NCI-H748 (cell line): Measurements from ENCODE around the gene NOA1.
A peak's percentile ranks its signal among the peaks of the same experiment; 100 is the strongest.

Experiments
- DNase-seq: peaks from one replicate; lab custom pipeline; 2025; ENCODE audit not compliant: unreplicated experiment; lab: John Stamatoyannopoulos, UW

Gene NOA1

GRCh38 chr4:56977321-56978012, at the start of gene NOA1:
NOA1 (minus strand) TSS chr4:56977606; CDS start chr4:56977585, 21 bp downstream.
- DNase-seq, result peak; percentile 97

DNA sequence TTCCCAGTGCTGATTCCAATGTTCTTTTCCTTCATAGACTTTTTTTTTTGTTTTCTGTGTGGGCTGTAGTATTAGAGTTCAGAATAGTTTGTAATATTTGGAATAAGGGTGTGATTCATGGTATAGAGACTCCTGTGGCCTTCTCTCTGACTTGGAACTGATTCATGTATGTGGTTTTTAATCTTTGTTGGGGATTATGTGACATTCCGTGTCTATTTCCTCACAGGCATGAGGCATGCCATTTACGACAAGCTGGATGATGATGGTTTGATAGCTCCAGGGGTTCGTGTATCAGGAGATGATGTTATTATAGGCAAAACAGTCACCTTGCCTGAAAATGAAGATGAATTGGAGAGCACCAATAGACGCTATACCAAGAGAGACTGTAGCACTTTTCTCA, 45.7 kb upstream of the NOA1 start:
- no peak for DNase-seq

DNA sequence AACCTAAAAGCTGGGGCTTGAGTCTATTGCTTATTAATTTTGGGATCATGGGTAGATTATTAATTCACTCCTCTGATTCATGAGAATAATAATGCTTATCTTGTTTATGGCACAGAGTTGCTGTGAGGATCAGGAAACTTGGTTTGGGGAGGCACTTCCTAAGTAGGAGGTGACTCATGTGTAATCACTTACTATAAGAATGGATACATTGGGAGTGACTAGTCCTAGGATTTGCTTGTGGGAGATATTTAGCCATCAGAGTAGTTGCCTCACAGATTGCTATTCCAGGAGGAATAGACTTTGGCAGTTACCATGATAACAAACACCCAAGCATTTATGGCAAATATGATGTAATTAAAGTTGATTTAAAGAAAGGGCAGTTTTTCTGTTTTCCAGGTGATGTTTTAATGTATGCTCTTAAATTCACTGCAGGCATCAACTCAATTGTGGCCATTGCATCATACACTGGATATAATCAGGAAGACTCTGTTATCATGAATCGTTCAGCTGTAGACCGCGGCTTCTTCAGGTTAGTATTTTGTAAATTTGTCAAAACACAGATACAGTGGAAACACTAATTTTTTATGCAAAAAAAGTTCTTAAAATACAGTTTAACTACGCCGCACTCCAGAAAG, 43.2 kb upstream of the NOA1 start:
- no peak for DNase-seq

DNA sequence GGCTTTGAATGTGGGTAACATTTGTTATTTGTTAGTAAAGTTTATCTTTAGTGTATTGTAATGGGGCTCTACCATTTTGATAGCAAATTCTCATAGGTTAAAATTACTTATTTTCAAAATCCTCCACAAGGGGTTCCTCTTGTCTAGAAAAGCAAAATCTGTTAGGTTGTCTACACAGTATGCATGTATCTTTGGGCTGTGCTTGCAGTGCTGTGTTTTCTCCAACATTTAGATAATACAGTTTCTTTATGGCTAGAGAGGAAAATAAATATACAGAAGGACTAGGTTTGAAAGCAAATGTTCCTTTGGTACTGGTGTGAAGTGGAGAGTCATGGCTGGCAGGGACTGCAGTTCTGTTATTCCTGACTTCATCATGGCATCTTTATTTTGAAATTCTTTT, 41.6 kb upstream of the NOA1 start:
- no peak for DNase-seq

- DNase-seq, result peak; percentile 26
These were observed 36.2 kb upstream of the NOA1 start for GRCh38 chr4:57013543-57014120.

DNA sequence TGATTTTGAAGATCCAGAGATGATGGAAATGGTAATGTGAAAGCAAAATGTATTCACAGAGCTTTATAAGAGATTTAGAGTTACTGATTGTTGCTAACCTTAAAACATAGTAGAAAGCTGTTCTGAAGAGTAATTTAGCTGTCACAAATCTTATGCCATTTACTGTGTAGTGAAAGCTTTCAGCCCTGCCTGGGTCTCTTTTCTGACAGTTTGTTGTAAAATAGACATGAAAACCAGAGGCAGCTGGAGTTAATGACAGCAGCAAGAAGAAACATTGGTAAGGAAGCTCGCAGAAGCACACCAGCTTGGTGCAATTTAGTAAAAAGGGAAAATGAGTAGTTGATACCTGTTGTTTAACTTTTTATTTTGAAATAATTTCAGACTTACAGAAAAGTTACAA, 22.3 kb upstream of the NOA1 start:
- DNase-seq, result no peak

GRCh38 chr4:56995525-56995924, 18.1 kb upstream of the NOA1 start:
- no peak for DNase-seq

GRCh38 chr4:56990109-56990905, 12.9 kb upstream of the NOA1 start:
- DNase-seq, result no peak

- no peak for DNase-seq
These were observed 9.5 kb upstream of the NOA1 start for GRCh38 chr4:56986952-56987351.

DNA sequence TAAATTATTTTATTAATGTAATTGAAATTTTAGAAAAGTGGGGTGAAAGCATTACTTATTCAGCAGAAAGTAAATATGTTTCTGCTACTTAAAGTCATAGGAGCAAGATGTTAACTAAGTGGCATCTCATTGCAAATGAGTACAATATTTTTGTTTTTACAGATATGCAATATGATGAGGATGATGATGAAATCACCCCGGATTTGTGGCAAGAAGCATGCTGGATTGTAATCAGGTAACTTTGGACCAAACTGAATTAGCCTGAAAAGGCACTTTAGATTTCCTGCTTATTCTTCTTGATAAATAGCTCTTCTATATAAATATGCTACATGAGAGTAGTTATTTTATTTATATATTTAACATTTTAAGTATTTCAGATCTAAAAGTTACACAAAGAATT, 8.8 kb upstream of the NOA1 start:
- DNase-seq, result no peak

DNA sequence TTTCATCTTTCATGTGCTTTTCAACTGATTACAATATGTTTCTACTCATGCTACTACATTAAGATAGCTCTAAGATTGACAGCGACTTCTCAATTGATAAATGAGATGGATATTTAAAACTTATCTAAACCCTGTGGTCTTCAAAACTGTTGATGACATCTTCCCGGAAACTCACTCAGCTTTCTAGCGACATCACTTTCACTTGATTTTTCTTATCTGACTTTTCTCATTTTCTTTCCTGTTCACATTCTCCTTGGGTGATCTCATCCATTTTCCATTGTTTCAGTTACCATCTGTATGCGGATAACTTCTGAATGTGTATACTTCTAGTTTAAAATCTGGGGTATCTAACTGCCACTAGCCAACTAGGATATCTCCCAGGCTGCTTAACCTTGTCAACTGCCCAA, 4.4 kb upstream of the NOA1 start:
- no peak for DNase-seq

- DNase-seq, result peak; percentile 13
These were observed 2.1 kb upstream of the NOA1 start for GRCh38 chr4:56979421-56980072.

GRCh38 chr4:56978750-56979303, 1.4 kb upstream of the NOA1 start, which contains the start of gene POLR2B:
POLR2B (plus strand) TSS chr4:56978896; CDS start chr4:56978986, 90 bp downstream.
- peak; percentile 94 for DNase-seq

- DNase-seq, result peak; percentile 62
These were observed 527 bp downstream of the NOA1 start for GRCh38 chr4:56976837-56977320.

- peak; percentile 46 for DNase-seq
These were observed 1.0 kb downstream of the NOA1 start for GRCh38 chr4:56976283-56976836.

DNA sequence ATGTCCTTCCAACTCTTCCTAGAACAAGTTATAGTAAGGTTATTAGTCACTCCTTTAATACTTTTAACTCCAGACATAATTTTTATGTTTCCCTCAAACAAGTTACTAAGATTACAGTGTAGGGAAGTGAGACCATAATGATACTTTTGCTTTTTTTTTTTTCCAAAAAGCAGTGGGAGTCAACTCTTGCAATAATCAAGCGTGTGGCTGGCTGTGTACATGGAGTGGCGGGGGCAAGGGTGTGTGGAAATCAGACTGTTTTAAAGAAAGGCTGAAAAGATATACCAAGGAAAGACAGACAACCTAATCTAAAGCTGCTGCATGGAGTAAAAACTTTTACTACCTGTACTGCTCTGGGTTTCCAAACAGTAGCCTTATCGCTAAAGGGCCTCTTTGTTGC, 4.1 kb downstream of the NOA1 start:
- no peak for DNase-seq

DNA sequence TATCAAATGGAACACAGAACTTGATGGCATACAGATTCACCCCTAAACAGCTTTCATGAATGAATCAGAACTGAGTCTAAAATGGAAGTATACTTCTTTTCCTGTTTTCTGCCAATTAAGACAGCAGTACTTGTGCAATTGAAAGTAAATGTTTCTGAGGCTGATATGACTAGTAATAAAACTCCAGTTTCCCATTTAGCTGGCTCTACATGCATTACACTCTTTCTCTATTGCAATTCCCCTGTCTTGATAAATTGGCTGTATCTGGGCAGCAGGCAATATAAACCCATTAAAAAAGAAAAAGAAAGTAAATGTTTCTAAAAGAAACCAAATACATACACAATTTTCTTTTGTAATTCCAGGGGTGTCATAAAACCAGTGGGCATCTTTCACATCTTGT, 4.6 kb downstream of the NOA1 start:
- DNase-seq, result no peak

DNA sequence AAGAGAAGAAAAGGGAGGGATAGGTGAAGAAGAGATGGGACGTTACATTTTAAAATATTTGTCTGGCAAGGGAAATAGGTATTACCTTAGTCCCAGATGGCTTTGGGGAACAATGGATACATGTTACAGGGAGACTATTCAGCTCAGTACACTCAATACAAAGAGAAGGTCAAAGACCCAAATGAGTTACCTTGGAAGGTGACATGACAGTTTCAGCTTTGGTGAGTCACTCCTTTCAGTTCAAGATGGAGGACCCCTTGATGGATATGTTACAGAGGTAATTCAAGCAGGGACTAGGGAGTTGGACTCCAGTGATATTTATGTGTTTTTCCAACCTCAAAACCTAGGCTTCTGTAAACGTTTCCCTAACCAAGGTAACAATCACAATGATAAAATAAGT, 5.0 kb downstream of the NOA1 start:
- DNase-seq, result no peak

GRCh38 chr4:56971383-56971782, 6.0 kb downstream of the NOA1 start:
- DNase-seq, result no peak

- no peak for DNase-seq
These were observed 16.3 kb downstream of the NOA1 start for GRCh38 chr4:56961107-56961500.
